ENCODE measurements around the gene KLB.
"Not testable (repeated sequence)": the region's sequence is repeated elsewhere in the genome, so short reads cannot be mapped to it uniquely, and the experiment has no call there.

The KLB gene

DNA sequence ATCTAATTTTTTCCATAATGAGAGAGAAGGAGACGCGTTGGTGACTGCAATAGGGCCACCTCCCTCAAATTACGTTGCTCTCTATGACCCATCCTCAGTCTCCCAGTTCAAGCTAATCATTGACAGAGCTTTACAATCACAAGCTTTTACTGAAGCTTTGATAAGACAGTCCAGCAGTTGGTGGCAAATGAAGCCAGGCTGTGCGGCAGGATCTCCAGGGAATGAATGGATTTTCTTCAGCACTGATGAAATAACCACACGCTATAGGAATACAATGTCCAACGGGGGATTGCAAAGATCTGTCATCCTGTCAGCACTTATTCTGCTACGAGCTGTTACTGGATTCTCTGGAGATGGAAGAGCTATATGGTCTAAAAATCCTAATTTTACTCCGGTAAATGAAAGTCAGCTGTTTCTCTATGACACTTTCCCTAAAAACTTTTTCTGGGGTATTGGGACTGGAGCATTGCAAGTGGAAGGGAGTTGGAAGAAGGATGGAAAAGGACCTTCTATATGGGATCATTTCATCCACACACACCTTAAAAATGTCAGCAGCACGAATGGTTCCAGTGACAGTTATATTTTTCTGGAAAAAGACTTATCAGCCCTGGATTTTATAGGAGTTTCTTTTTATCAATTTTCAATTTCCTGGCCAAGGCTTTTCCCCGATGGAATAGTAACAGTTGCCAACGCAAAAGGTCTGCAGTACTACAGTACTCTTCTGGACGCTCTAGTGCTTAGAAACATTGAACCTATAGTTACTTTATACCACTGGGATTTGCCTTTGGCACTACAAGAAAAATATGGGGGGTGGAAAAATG is at the start of gene KLB:
KLB (plus strand) TSS at position 168 of the 821 bp plus-strand sequence; CDS start at position 188, 20 bp downstream.
- peak; percentile 33 for DNase-seq

DNA sequence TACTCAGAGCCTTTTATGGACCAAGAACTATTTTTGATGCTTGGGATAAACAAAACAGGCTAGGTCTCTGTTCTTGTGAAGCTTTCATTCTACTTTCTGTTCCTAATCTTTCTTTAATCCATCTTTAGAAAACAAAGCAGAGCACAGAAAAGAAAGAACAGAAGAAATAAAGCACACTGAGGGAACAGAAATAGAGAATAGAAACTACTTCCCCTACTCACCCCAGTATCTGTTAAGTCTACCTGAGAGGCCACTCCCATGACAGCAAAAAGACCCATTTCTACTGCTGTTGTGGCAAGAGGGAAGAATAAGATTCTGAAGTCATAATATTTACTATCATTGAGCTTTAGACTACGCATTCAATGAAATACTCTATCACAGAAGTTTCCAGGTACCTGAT is 49.7 kb upstream of the KLB start:
- no peak for DNase-seq

DNA sequence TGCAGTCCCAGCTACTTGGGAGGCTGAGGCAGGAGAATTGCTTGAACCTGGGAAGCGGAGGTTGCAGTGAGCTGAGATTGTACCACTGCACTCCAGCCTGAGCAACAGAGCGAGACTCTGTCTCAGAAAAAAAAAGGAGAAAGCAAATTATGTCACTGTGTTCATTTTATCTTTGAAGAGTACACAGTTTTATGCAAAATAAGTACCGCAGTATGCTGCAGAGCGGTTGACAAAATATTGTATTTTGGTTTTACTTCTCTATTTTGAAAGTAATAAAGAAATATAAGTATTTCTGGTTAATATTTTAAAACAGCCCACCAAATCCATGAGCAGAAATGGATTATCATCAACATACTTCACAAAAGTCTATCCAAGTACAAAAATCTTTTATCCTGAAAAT is 46.1 kb upstream of the KLB start:
- DNase-seq, result not testable (repeated sequence)

DNA sequence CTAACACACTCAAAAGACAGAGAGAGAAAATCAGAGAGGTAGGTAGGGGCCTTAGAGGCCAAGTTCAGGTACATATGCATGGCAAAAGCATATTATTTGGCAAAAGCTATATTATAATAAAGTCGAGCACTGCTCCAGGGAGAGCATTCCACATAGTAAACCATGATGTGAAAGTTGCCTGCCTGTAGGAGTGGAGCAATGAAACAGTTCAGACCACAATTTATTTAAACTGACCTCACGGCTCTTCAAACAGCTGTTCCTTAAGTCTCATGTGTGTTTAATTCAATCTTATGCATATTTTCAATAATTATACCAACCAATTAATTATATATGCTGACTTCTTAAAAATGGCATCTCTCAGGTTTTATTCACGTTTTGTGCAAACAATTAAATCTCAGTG is 43.9 kb upstream of the KLB start:
- no peak for DNase-seq

DNA sequence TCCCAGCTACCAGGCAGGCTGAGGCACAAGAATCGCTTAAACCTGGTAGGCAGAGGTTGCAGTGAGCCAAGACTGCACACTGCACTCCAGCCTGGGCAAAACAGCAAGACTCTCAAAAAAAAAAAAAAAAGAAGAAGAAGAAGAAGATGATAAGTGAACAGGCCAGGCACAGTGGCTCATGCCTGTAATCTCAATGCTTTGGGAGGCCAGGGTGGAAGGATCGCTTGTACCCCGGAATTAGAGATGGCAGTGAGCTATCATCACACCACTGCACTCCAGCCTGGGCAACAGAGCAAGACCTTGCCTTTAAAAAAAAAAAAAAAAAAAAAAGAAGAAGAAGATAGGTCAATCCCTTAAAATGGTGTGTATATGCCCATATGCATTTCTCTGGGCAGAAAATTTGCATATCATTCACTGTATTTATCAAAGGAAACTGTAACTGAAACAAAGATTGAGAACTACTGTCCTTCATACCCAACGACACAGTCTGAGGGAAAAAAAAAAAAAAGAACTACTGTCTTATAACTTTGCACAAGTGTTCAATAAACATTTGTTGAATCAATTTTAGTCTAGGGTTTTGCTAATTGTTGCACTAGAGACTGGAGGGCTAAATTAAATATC is 42.8 kb upstream of the KLB start:
- DNase-seq, result no peak

DNA sequence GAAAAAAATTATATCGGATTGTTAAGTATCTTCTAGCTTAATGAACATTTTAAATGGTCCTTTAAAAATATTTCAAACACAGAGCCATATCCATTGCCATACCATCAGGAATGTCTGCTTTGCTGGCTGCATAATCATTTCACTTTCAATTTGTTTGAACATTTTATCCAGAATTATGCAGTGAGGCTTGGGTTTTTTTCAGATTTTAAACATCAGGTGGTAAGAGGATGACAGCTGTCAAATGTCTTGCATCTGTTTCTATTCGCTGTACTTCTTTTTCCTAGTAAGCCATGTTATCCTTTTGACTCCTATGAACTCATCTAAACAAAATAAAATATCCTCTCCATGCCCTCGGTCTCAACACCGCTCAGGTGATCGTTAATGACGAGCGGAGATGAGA is 41.4 kb upstream of the KLB start:
- DNase-seq, result peak; percentile 43

DNA sequence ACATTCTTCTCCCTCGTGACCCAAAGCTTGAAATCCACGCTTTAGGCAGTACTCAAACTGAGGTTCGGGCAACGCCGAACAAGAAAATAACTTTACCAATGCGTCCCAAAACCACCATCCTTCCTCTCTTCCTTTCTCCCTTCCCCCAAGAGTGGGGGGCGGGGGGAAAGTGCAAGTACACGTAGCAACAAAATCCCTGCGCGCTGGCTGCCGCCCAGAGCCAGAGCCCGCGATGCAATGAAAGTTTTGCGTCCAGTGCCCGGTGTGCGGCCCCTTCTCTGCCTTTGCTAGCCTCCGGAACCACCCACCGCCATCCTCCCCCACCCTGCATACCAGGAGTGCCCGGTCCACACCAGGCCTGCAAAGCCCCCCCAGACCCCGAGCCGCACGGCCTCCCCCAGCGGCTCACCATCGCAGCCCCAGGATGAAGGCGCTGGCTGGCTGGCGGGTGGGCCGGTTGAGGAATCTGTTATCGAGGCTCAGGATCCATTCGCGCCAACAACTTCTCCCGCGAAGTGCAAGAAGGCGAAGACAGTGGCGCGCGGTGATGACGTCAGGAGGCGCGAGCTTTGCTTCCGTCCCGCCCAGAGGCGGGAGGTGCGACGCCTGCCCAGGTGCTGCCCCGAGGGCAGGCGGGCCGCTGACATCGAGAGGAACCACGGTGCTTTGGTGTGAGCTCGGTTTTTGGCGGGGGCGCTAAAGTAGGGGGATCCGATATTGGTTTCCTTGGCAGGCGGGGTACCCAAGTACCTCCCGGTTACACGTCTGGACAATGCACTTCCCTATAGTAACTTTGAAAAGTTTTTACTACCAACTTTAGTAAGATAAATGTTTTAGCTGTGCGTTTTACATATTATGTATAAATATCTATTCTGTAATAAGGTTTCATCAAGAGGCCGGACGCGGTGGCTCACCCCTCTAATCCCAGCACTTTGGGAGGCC is 40.6 kb upstream of the KLB start, which contains the start of gene RFC1:
RFC1 (minus strand) TSS at position 533 of the 942 bp plus-strand sequence; CDS start at position 412, 121 bp downstream.
- peak; percentile 91 for DNase-seq

DNA sequence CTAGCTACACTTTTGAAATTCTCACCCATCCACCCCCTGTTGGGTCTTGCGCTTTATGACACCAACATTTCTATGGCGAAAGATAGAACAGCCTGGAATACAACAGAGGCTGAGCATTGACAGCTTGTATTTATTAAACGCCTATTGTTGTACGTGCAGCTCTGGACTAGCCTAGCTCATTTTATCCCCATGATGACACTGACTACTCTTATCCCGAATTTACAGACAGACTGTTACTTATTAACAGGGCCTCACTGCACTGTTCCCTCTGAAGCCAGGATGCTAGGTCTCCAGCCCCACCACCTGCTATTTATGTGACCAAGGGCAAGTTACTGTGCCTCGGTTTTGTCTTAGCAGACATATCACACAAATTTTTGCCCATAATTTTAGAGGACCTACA is 39.6 kb upstream of the KLB start:
- DNase-seq, result no peak

DNA sequence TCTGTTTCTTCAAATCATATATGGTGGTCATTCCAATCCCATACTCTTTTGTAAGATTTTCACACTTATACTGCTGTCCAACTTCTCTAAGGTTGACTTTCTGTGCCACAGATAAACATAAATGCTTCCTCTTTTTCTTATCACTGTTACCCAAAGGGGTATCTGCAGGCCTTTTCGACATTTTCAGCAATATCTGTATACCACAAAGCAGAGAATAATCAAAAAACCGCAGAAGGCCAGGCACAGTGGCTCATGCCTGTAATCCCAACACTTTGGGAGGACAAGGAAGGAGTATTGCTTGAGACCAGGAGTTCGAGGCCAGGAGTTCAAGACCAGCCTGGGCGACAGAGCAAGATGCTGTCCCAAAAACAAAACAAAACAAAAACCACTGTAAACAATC is 37.4 kb upstream of the KLB start:
- no peak for DNase-seq

DNA sequence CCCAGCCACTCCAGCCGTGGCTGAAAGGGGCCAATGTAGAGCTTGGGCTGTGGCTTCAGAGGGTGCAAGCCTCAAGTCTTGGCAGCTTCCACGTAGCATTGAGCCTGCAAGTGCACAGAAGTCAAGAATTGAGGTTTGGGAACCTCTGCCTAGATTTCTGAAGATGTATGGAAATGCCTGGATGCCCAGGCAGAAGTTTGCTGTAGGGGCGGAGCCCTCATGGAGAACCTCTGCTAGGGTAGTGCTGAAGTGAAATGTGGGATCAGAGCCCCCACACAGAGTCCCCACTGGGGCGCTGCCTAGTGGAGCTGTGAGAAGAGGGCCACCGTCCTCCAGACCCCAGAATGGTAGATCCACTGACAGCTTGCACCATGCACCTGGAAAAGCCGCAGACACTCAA is 35.5 kb upstream of the KLB start:
- DNase-seq, result not testable (repeated sequence)

DNA sequence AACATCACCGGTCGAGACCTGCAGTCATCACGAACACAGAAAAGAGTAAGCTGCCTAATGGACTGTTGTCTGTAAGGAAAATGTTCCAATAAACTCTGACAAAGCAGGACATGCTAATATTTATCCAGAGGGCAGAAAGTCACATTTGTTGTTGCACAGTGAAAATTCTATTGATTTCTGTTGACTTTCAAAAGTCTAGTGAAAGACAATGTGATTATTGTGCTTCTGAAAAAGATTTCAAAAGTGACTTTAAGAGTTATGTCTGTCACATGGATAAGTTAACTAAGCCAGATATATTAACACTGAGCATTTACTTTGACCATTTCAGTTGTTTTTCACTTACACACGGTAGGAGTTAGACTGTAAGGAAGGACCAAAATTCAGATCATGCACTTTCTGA is 31.3 kb upstream of the KLB start:
- DNase-seq, result no peak

DNA sequence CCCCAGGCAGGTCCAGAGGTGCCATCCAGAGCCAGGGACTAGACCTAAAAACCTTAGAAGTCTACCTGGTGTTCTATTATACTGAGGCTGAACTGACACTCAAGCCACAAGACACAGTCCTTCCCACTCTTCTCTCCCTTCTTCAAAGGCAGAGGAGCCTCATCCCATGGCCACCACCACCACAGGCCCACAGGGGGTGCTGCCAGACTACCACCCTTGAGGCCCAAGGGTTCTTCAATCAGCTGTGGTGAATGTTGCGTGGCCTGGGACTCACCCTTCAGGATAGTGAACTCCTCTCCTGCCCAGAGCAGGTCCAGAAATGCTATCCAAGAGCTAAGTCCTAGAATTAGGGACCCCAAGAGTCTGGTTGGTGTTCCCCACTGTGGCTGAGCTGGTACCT is 23.0 kb upstream of the KLB start:
- DNase-seq, result no peak

DNA sequence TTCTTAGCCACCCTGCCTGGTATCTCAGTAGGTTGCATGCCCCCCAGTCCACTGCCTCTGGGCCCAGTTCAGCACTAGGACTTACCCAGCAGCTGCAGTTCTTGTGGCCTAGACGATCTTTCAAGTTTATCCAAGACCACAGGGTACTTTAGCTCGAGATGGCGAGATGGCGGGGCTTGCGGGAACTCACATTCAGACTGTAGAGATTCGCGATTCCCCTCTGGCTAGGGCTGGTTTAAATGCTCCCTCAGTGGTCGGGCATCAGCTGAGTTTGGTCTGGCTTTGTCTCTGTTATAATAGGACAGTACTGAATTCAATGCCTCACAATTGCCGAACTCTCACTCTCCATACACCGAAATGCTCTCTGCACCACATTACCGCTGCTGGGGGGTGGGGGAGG is 22.2 kb upstream of the KLB start:
- DNase-seq, result no peak

DNA sequence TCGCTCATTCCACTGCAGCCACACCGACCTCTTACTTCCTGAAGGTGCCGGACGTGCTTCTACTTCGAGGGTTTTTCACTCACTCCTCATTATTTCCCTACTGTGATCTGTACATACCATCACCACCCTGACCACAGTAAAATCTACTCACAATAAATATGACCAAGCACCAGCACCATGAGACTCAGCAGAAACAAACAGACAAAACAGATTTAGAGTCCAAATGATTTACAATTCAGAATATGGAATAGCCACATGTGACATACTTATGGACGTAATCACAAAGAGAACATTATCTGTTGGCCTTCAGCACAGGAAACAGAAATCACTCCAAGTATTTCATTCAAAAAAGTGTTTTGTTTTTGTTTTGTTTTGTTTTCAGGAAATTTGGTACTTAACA is 16.1 kb upstream of the KLB start:
- DNase-seq, result no peak

DNA sequence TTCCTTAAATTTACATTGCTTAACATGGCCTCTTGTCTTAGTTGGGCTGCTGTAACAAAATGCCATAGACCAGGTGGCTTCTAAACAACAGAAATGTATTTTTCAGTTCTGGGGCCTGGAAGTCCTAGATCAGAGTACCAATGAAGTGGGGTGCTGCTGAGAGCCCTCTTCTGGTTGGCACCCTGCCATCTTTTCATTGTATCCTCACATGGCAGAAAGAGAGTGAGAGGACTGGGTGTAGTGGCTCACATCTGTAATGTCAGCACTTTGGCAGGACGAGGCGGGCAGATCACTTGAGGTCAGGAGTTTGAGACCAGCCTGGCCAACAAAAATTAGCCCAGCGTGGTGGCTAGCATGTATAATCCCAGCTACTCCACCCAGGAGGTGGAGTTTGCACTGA is 12.0 kb upstream of the KLB start:
- no peak for DNase-seq

DNA sequence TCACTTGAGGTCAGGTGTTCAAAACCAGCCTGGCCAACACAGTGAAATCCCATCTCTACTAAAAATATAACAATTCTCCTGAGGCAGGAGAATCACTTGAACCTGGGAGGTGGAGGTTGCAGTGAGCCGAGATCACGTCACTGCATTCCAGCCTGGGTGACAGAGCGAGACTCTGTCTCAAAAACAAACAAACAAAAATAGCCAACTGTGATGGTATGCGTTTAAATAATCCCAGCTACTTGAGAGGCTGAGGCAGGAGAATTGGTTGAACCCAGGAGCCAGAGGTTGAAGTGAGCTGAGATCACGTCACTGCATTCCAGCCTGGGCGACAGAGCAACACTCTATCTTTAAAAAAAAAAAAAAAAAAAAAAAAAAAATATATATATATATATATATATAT is 5.1 kb upstream of the KLB start:
- not testable (repeated sequence) for DNase-seq

DNA sequence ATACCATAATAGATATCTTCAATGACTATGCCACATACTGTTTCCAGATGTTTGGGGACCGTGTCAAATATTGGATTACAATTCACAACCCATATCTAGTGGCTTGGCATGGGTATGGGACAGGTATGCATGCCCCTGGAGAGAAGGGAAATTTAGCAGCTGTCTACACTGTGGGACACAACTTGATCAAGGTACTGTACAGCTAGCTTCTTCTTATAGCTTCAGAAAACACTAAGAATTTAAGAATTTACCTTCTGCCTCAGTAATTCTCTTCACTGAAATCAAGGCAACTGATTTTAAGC is 805 bp downstream of the KLB start:
- no peak for DNase-seq

DNA sequence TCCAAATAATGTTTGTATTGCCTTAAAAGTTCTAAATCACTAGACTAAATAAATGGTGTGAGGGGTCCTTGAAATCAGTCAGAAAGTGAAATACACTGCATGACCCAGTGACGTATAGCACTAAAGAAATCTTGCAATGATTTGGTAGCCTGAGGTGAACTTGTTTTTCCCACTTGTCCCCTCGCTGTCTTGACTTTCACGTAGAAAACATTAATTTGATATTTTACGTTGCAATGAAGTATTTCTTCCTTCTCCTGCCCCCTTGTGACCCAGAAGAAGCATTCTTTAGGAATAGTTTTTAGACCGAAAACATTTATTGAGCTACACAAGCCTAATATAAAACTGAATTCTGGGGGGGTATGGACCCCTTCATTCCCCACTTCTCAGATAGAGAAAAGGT is 3.7 kb downstream of the KLB start:
- DNase-seq, result no peak

DNA sequence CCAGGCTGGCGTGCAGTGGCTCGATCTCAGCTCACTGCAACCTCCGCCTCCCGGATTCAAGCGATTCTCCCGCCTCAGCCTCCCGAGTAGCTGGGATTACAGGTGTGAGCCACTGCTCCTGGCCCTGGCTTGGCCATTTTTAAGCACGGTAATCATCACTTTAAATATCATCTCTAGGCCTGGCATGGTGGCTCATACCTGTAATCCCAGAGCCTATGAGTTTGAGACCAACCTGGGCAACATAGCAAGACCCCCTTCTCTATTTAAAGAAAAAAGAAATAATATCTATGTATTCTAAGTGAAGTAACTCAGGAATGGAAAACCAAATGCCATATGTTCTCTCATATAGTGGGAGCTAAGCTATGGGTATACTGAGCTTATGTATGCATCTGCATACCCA is 4.8 kb downstream of the KLB start:
- not testable (repeated sequence) for DNase-seq

DNA sequence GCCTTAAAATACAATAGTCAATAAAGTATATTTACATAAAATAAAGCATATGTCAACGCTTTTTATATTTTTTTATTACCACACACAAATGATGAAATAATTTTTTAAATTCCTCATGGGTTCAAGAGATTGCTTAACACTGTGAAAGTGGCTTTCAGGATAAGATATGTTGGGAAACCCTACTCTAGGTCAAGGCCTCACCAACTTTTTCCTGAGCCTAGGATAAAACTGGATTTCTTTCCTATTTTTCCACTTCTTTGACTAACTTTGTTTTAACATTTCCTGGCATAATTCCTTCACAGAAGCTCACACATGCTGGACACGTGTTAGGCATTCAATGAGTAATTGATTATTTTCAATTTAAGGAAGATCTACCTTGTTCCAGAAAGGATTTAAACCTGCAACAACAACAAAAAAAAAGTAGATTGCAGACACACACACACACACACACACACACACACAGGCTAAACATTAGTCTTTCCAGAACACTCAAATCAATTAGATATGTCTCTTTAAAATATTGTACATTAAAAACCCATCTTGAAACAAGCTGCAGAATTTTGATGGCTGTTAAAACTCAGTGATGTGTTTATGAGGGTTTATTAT is 9.1 kb downstream of the KLB start:
- no peak for DNase-seq

DNA sequence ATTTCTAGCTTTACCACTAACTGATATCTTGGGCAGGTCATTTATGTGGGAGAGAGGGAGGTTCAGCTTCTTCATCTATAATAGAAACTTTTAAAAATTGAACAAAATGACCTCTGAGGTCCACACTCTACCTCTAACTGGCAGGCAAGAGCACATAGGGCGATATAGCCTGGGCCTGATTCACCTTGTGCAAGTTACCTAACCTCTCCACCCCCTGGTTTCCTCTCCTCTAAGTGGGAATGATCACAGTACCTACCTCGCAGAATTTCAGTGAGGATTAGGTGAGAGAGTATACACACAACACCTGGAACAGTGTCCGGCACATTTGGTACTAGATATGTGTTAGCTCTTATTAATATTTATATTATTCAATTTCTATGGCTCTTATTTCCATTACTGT is 15.5 kb downstream of the KLB start:
- no peak for DNase-seq

DNA sequence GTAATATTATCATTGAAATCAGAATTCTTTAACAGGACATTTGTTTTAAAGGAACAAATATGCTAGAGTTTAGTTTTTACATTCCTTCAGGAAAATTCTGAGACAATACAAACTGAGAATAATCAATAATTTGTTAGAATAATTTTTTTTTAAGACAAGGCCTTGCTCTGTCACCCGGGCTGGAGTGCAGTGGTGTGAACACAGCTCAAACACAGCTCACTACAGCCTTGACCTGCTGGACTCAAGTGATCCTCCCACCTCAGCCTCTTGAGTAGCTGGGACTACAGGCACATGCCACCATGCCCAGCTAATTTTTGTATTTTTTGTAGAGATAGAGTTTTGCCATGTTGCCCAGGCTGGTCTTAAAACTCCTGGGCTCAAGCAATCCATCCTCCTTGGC is 18.6 kb downstream of the KLB start:
- DNase-seq, result not testable (repeated sequence)

DNA sequence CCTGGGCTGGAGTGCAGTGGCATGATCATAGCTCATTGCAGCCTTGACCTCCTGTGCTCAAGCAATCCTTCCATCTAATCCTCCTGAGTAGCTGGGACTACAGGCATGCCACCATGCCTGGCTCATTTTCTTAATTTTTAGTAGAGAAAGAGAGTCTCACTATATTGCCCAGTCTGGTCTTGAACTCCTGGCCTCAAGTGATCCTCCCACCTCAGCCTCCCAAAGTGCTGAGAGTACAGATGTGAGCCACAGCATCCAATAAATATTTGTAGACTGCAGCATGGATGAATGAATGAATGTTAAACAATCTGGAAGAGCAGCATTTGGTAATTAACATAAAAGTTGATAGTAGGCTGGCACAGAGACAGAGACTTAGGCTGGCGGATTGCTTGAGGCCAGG is 20.0 kb downstream of the KLB start:
- DNase-seq, result no peak

Data from NCI-H82 (cell line).